Transverse colon (tissue), 4 donors: Measurements from ENCODE around the gene TCN2. TPM values are rescaled to one million over a fixed set of nuclear protein-coding genes. Genes with fewer than 3 reads are reported as not detected.
"Not testable (repeated sequence)": the region's sequence is repeated elsewhere in the genome, so short reads cannot be mapped to it uniquely, and the experiment has no call there.

Experiments used
- DNase-seq: peaks from one replicate; pipeline ENCODE4 v3.0.0-alpha.2; 2019
- H3K27ac ChIP-seq, 4 donors: fragments of 200-600 bp; sonication (generic); 2 replicates each; pipeline ENCODE4 v1.5.1; 2016 to 2018; ENCODE audit warnings: inconsistent platforms in 4 of 4
- H3K27me3 ChIP-seq: fragments of 200-600 bp; sonication (generic); 2 replicates; pipeline ENCODE4 v1.5.1; 2017; ENCODE audit warnings: inconsistent platforms
- H3K36me3 ChIP-seq, 4 donors: fragments of 200-600 bp; sonication (generic); 2 replicates each; pipeline ENCODE4 v1.5.1; 2017 to 2019; ENCODE audit warnings: inconsistent platforms in 4 of 4
- H3K4me1 ChIP-seq, 4 donors: fragments of 200-600 bp; sonication (generic); 2 replicates each; pipeline ENCODE4 v1.5.1; 2017 to 2020; ENCODE audit warnings: inconsistent platforms in 4 of 4
- H3K4me3 ChIP-seq, 4 donors: fragments of 200-600 bp; sonication (generic); 1 replicate in 1 of 4; 2 replicates in 3 of 4; pipeline versions ENCODE4 v1.5.1 to v1.6.1; 2017 to 2019; ENCODE audit warnings: inconsistent platforms in 4 of 4
- H3K9me3 ChIP-seq, 2 donors: fragments of 200-600 bp; sonication (generic); 2 replicates each; pipeline ENCODE4 v1.5.1; 2017 to 2019; ENCODE audit warnings: inconsistent platforms in 2 of 2
- CTCF ChIP-seq, 5 experiments: fragments of 200-600 bp in 3 of 5; fragments of 450-650 bp in 2 of 5; sonication (generic) in 3 of 5; IDR thresholded peaks; 1 replicate in 2 of 5; 2 replicates in 3 of 5; pipeline ENCODE4 v1.5.1; 2016 to 2017; ENCODE audit warnings: antibody characterized with exemption in 5 of 5, inconsistent platforms in 3 of 5, mild to moderate bottlenecking in 2 of 5, moderate library complexity in 1 of 5
- EP300 ChIP-seq: sonication (generic); formaldehyde crosslinking; IDR thresholded peaks from one replicate; pipeline ENCODE4 v1.6.1; 2017; ENCODE audit warnings: antibody characterized with exemption, low read depth
- POLR2A ChIP-seq: fragments of 450-650 bp; IDR thresholded peaks from one replicate; pipeline ENCODE4 v1.6.1; 2016; ENCODE audit warnings: antibody characterized with exemption, mild to moderate bottlenecking, moderate library complexity
- POLR2AphosphoS5 ChIP-seq, 3 donors: sonication (generic); formaldehyde crosslinking; IDR thresholded peaks; one replicate each; pipeline ENCODE4 v1.6.1; 2016; ENCODE audit warnings: antibody characterized with exemption in 3 of 3
- WGBS, 2 donors: methylation state at CpG; one replicate each; pipeline ENCODE4 v1.1.5; 2018; ENCODE audit warnings: low coverage in 1 of 2; 5-methylcytosine and 5-hydroxymethylcytosine counted together
- in situ Hi-C, 4 donors: fragments of 200-750 bp; cut with MboI; loops; one replicate each; pipeline versions ENCODE4 v1.15.0 to v1.15.1; 2017; ENCODE audit warnings: low sequenced_read_pairs in 3 of 4, low pct_ligation_motif_present in 1 of 4, low pct_unique_long_range_greater_than_20kb in 1 of 4
- intact Hi-C: fragments of 100-400 bp; cut with DNase I; formaldehyde crosslinking; loops from one replicate; pipeline ENCODE4 v1.15.1; 2023; ENCODE audit warnings: low total_unique reads
- total RNA-seq, 4 donors: library from RNA; depleted of rRNA; stranded (reverse); fragments of >200 nt; gene quantifications; one replicate each; pipeline ENCODE4 v1.1.0, GENCODE V29; 2016

The TCN2 gene
- total RNA-seq, 4 donors from 2014 or later = 16.5 to 63.8 (median 28.4) TPM

GRCh38 chr22:30586414-30586813, 20.6 kb upstream of the TCN2 start:
- DNase-seq = no peak
- Histone ChIP-seq H3K27me3 (no peaks in the 10 kb centered on the region), H3K9me3 (no peaks in the 10 kb centered on the region), H3K36me3 (peaks cover 0 to 69% (median 24%) of the 10 kb centered on the region in 4 donors), H3K27ac (no peak overlapping the region), H3K4me1 (peaks cover 0 to 13% (median 10%) of the 10 kb centered on the region in 4 donors), H3K4me3 (no peak overlapping the region)
- intact Hi-C loops = loop anchor here (1.0 kb wide), 1 partner anchor 17 kb away; no protein-coding TSS in a partner anchor
- in situ Hi-C loops = no loop called here
- WGBS, 2 donors = 96% methylated on average over 8 of the region's 8 CpGs; no CpG with 5 or more reads in 1 of the 2 donors
- TF ChIP-seq POLR2A (no peak), POLR2AphosphoS5 (IDR thresholded peaks at IDR 0.05) (no peak), EP300 (no peak), CTCF (IDR thresholded peaks at IDR 0.05) (no peak)

DNA sequence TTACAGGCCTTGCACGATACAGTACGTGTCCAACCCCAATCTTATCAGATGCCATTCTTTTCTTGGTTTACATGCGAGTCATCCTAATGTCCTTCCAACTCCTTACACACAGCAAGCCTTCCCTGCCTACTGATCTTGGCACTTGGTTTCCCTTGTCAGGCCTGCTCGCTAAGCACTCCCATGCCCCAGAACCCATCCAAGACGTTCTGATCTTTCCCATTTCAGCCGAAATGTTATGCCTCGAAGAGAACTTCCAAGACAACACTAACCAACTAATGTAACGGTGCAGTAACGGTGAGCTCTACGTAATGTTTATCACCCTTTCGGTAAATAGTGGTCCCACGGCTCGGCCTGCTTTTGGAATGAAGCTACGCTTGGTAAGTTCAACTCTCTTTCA, 15.8 kb upstream of the TCN2 start:
- Histone ChIP-seq H3K27ac (peak overlapping the region; percentile 70 to 82 (median 78)), H3K27me3 (no peaks in the 10 kb centered on the region), H3K36me3 (peaks cover 0 to 28% (median 14%) of the 10 kb centered on the region in 4 donors), H3K4me3 (peak overlapping the region; percentile 61 to 95 (median 81)), H3K4me1 (peaks cover 0 to 13% (median 10%) of the 10 kb centered on the region in 4 donors), H3K9me3 (no peaks in the 10 kb centered on the region)
- TF ChIP-seq CTCF (IDR thresholded peaks at IDR 0.05) (no peak), POLR2A (no peak), POLR2AphosphoS5 (IDR thresholded peaks at IDR 0.05) (no peak), EP300 (no peak)
- in situ Hi-C loops = no loop called here
- intact Hi-C loops = no loop called here
- DNase-seq = no peak
- WGBS, 2 donors = 4 to 40% methylated on average over 1 to 14 of the region's 14 CpGs

DNA sequence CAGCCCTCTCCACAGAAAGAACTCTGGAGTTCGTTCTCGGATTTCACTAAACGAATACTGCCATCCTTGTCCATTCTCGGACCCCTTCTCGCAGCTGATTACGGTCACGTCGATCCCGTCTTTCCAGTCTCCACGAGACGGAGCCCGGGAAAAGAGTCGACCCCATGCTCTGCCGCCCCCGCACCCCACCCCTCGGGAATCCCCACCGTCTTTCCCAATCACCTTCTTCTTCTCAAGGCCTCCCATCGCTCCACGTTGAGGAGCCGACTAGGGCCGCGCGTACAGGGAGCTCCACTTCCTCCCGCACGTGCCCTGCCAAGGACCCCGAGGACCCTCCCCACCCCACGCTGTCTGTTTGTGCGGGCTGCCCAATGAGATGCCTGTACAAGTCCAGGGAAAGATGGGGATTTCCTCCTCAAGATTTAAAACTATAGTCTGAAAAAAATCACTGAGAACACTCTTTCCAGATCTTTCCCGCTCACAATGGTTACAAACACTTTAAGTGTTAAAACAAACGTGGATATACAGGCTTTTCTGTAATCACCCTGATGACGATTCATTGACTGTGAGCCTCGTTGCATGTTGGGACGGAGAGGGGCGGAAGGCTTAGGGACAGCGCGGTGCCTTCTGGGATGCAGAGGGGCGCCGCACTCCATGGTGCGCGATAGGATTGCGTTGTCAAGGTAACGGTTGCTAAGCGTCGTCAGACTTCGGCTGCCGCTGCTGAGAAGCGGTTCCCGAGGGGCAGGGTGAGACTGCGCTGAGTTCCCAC, 15.2 kb upstream of the TCN2 start, which contains the start of gene PES1:
PES1 (minus strand) TSS at position 323 of the 772 bp plus-strand sequence; CDS start at position 246, 77 bp downstream.
- Histone ChIP-seq H3K4me1 (peaks cover 0 to 13% (median 10%) of the 10 kb centered on the region in 4 donors), H3K27ac (peak within 1 kb of the TSS; percentile 70 to 82 (median 78)), H3K4me3 (peak within 1 kb of the TSS; percentile 61 to 95 (median 81)), H3K27me3 (no peaks in the 10 kb centered on the region), H3K9me3 (no peaks in the 10 kb centered on the region), H3K36me3 (peaks cover 0 to 22% (median 11%) of the 10 kb centered on the region in 4 donors)
- 0 to 1% methylated on average over 3 to 49 of the region's 49 CpGs for WGBS, 2 donors
- in situ Hi-C loops (no loop called here), intact Hi-C loops (no loop called here)
- DNase-seq = peak; percentile 96
- TF ChIP-seq CTCF (IDR thresholded peaks at IDR 0.05) = no peak
- peak; percentile 34 for TF ChIP-seq POLR2A
- peak; percentile 32 to 67 (median 35) for TF ChIP-seq POLR2AphosphoS5 (IDR thresholded peaks at IDR 0.05)

DNA sequence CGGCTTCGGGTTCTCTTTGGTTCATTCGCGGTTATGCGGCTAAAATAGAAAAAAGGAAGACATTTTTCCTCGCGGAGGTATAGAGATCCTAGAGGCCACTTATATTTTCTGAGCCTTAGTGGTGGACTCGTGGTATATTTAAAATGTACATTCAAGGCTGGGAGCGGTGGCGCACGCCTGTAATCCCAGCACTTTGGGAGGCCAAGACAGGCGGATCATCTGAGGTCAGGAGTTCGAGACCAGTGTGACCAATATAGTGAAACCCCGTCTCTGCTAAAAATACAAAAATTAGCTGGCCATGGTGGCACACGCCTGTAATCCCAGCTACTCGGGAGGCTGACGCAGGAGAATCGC, 14.6 kb upstream of the TCN2 start:
- H3K27me3 ChIP-seq, intact Hi-C loops, DNase-seq, H3K9me3 ChIP-seq, in situ Hi-C loops: not testable (repeated sequence)
- peaks cover 0 to 13% (median 10%) of the 10 kb centered on the region in 4 donors for H3K4me1 ChIP-seq
- H3K36me3 ChIP-seq = peaks cover 0 to 16% (median 8%) of the 10 kb centered on the region in 4 donors
- peak overlapping the region in 3 of 4 donors; percentile 61 to 92 (median 70) for H3K4me3 ChIP-seq
- WGBS, 2 donors = 24% methylated on average over 18 of the region's 18 CpGs; no CpG with 5 or more reads in 1 of the 2 donors
- H3K27ac ChIP-seq = peak overlapping the region; percentile 70 to 82 (median 78)
